Gastrocnemius medialis (tissue), 4 donors: ENCODE measurements around the gene CCDC50.

Experiments
- POLR2A ChIP-seq, 2 donors: fragments of 450-650 bp; IDR thresholded peaks; one replicate each; pipeline ENCODE4 v1.6.1; 2017; ENCODE audit warnings: antibody characterized with exemption in 2 of 2, mild to moderate bottlenecking in 2 of 2, moderate library complexity in 2 of 2
- TF ChIP-seq, protein P1 (sequence below), 5 experiments: fragments of 450-650 bp in 3 of 5; fragments of 200-600 bp in 2 of 5; sonication (generic) in 2 of 5; IDR thresholded peaks in 4 of 5; conservative IDR thresholded peaks in 1 of 5; 1 replicate in 4 of 5; 2 replicates in 1 of 5; pipeline ENCODE4 v1.5.1; 2016 to 2019; ENCODE audit warnings: antibody characterized with exemption in 5 of 5, mild to moderate bottlenecking in 3 of 5, moderate library complexity in 3 of 5

DNA sequence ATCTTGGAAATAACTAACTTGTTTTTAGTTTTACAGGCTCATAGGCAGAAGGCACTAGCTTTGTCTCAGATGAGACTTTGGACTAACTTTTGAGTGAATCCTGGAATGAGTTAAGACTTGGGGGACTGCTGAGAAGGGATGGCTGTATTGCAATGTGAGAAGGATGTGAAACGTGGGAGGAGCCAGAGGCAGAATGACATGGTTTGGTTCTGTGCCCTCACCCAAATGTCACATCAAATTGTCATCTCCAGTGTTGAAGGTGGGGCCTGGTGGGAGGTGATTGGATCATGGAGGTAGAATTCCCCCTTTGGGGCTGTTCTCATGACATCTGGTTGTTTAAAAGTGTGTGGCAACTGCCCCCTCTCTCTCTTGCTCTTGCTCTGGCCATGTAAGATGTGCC lies 28.8 kb upstream of the CCDC50 start:
- TF ChIP-seq, protein P1, sequence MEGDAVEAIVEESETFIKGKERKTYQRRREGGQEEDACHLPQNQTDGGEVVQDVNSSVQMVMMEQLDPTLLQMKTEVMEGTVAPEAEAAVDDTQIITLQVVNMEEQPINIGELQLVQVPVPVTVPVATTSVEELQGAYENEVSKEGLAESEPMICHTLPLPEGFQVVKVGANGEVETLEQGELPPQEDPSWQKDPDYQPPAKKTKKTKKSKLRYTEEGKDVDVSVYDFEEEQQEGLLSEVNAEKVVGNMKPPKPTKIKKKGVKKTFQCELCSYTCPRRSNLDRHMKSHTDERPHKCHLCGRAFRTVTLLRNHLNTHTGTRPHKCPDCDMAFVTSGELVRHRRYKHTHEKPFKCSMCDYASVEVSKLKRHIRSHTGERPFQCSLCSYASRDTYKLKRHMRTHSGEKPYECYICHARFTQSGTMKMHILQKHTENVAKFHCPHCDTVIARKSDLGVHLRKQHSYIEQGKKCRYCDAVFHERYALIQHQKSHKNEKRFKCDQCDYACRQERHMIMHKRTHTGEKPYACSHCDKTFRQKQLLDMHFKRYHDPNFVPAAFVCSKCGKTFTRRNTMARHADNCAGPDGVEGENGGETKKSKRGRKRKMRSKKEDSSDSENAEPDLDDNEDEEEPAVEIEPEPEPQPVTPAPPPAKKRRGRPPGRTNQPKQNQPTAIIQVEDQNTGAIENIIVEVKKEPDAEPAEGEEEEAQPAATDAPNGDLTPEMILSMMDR (IDR thresholded peaks at IDR 0.05 in 4 of 5, conservative IDR thresholded peaks at IDR 0.05 in 1 of 5): no peak
- TF ChIP-seq POLR2A (IDR thresholded peaks at IDR 0.05): no peak
